CD4-positive, alpha-beta T cell treated with Interleukin-6 at 100 ng/mL for 8 hours (primary cell): ENCODE data around the gene CTNNA3.
"Not testable (repeated sequence)": the region's sequence is repeated elsewhere in the genome, so short reads cannot be mapped to it uniquely, and the experiment has no call there.

Source experiments
- DNase-seq: peaks from one replicate; pipeline ENCODE4 v3.0.0-alpha.2; 2020; ENCODE audit warnings: mixed read lengths, low spot score

CTNNA3 gene

DNA sequence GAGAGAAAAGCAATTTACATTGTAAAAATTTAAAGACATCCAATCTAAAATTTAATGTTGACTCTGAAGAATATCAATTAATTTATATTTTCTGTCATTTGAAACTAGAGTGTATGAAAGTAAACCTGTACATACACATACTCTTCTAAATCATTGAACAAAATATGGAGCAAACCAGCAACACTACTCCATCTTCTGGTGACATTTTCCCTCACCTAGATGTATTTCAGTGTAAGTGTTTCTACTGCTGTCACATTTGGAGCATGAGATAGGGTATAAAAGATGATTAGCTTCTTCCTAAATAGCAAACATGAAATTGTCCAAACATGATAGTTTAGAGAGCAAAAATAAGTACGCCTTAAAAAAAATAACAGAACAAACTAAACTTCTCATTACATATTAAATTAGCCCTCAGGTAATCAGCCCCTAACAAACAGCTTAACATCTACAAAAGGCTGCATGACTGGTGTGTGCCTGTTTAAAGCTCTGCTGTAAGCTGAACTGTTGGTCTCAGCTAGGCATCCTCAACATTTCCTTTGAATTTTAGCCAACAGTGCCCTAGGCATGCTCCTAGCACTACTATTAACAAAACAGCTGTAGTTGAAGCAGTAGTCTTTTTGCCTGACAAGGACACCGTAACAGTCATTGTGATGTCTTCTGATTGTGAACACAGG is 189.8 kb downstream of the CTNNA3 start:
- no peak for DNase-seq

- no peak for DNase-seq
Observed at GRCh38 chr10:67492317-67493019, 203.5 kb downstream of the CTNNA3 start.

DNA sequence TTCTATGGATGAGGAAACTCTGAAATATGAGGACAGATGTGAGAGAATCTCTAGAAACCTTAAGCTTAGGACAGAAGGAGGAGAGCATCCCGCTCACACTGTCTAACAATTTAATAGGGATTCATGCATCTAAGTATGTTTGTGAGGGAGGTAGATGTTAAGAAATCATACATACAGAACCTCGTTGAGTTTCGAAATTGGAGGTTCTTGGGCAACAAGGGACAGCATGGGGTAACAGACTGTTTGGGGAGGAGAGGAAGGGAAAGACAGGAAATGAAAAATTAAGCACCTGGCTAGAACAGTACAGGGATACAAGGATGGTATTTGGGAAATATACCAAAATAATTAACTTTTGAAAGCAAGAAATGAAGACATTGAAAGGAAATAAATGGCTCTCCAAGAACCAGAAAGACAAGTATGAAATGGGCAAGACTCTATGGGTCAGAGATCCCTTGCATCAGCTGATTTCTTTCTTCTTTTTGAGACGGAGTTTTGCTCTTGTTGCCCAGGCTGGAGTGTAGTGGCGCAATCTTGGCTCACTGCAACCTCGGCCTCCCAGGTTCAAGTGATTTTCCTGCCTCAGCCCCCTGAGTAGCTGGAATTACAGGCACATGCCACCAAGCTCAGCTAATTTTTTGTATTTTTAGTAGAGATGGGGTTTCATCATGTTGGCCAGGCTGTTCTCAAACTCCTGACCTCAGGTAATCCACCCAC is 207.9 kb downstream of the CTNNA3 start:
- DNase-seq = no peak

GRCh38 chr10:67487199-67487598 is 208.8 kb downstream of the CTNNA3 start:
- no peak for DNase-seq

DNA sequence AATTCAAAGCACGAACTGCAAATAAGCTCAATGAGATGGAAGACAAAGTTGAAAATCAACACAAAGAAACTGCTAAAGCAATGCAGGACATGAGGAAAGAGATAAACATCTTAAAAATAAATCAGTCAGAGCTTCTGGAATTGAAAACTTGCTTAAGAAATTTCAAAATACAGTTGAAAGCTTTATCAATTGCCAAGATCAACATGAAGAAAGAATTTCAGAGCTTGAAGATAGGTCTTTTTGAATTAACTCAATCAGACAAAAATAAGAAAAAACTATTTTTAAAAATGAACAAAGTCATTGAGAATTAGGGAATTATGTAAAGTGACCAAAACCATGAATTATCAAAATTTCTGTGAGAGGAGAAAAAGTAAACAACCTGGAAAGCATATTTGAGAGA is 218.1 kb downstream of the CTNNA3 start:
- no peak for DNase-seq

GRCh38 chr10:67476201-67476600 is 219.8 kb downstream of the CTNNA3 start:
- DNase-seq = no peak

DNA sequence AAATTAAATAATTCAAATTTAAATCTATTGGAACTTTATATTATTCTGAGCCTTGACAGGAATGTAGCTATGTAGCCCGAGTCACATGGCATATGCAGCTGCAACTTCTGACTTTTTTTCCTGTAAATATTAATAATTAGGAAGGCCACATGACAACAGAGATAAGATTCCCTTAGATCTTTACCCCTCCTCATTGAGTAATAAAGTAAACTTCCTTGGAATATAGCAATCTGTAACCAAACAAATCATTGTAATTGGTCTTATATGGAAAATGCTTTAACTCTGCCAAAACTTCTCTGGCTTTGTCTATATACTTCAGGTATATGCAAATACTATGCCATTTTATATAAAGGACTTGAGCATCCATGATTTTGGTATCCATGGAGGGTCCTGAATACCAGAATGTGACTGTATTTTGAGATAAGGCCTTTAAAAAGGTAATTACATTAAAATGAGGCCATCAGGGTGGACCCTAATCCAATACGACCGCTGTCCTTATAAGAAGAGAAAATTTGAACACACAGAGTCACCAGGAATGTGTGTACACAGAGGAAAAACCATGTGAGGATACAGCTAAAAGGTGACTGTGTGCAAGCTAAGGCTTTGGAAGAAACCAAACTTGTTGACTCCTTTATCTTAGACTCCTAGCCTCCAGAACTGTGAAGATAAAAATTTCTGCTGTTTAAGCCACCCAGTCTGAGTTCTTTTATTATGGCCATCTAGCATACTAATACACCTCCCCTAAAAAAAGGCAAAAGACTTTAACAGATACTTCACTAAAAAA is 222.0 kb downstream of the CTNNA3 start:
- DNase-seq = no peak

DNA sequence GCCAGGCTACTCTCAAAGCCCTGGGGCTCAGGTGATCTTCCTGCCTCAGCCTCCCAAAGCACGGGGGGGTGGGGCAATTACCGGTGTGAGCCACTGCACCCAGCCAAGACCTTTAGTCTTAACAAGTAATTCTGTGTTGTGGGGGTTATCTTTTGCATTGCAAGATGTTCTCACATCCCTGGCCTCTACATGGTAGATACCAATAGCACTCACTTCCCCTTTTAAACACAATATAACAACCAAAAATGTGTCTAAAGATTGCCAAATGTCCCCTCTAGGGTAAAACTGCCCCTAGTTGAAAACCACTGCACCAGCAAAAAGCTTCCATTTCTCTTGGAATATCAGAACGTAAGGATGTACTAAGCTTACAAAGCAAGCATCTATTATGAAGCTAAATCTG is 225.0 kb downstream of the CTNNA3 start:
- DNase-seq = no peak

DNA sequence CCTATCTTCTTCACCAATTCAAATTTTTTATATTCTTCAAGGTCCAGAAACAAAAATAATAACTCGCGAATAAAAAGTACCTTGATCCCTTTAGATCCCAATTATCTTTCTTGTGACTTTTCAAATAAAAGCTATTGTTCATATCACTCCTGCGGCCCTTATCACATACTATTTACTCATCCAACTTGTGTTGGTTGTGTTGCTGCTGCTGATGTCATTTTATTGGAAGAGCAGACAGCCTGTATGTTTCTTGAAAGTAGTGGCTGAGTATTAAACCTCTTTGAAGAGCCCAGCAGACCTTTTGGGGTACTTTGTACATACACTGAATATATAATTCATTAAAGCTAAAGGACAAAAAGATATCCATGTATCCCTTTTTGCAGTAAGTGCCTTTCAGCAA is 231.7 kb downstream of the CTNNA3 start:
- no peak for DNase-seq

GRCh38 chr10:67452892-67453291 is 243.1 kb downstream of the CTNNA3 start:
- DNase-seq = no peak

DNA sequence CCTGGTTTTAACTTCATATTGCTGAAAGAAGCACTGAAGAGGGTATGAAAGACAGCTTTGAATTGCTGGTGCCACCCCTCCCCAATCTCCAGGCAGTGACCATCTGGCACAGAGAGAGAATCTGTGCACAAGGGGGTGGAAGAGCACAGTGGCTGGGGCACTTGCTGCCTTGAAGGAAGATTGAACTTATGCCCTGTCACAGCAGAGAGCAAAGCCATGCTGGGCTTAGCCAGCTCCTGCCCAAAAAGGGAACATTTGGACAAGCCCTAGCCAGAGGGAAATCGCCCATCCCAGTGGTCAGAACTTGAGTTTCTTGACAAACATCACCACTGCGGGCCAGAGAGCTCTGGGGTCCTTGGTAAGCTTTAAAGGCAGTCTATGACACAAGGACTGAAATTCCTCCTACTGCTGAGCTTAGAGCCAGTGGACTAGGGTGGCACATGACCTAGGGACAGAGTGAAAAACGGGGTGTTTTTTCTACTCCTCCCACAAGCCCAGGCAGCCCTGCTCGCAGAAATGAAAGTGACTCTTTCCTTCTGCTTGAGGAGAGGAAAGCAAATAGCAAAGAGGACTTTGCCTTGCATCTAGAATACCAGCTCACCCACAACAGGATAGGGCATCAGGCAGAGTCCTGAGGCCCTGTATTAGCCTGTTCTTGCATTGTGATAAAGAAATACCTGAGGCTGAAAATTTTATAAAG is 257.2 kb downstream of the CTNNA3 start:
- DNase-seq = no peak

GRCh38 chr10:67433276-67433675 is 262.7 kb downstream of the CTNNA3 start:
- DNase-seq = no peak

GRCh38 chr10:67402620-67403019 is 293.4 kb downstream of the CTNNA3 start:
- DNase-seq = no peak

DNA sequence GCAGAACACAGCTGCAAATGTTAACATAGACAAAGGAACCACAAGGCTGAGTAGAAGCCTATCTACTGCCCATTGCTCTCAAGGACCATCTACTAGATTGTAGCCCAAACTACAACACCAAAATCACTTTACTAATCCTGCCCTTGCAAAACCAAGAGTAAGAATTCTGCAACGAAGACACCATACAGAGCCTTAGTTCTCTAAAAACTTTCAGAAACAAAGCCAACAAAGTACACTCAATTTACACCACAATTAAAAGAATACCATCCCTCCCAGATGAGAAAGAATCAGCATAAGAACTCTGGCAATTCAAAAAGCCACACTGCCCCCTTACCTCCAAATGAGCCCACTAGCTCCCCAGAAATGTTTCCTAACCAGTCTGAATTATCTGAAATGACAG is 294.3 kb downstream of the CTNNA3 start:
- DNase-seq = no peak

GRCh38 chr10:67386841-67387533 is 309.0 kb downstream of the CTNNA3 start:
- not testable (repeated sequence) for DNase-seq

DNA sequence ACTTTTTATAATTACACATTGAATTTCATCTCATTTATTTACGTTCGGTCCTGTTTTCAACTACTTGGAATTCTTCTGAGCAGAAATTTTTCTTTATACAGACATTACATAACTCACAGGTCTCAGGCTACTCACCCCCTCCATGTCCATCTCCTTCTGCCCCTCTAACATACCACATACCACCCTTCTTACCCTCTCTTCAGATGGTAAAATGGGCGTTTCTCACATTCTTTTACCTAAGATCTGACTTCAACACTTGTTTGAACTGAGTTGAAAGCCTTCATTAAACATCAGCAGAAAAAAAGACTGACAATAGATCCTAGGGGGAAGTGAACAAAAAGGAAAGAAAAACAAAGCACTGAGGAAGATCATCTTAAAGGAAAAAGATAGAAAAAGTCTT is 309.7 kb downstream of the CTNNA3 start:
- DNase-seq = no peak

GRCh38 chr10:67385566-67385965 is 310.4 kb downstream of the CTNNA3 start:
- no peak for DNase-seq

GRCh38 chr10:67385089-67385488 is 310.9 kb downstream of the CTNNA3 start:
- DNase-seq = no peak

- no peak for DNase-seq
Observed at GRCh38 chr10:67331121-67331910, 364.7 kb downstream of the CTNNA3 start.
